Esophagus muscularis mucosa (tissue), 4 donors: ENCODE measurements around the gene SLC10A1. TPM values are rescaled to one million over a fixed set of nuclear protein-coding genes. Genes with fewer than 3 reads are reported as not detected.

Experiments used
- DNase-seq: peaks from one replicate; pipeline ENCODE4 v3.0.0-alpha.2; 2017; ENCODE audit errors: extremely low spot score
- H3K27ac ChIP-seq, 4 donors: fragments of 200-600 bp; sonication (generic); replicated peaks in 1 of 4; 1 replicate in 3 of 4; 2 replicates in 1 of 4; pipeline ENCODE4 v1.5.1; 2016 to 2019; ENCODE audit warnings: mild to moderate bottlenecking in 1 of 4
- H3K27me3 ChIP-seq, 4 donors: fragments of 200-600 bp; sonication (generic); one replicate each; pipeline versions ENCODE4 v1.5.1 to v1.6.0; 2016 to 2019
- H3K36me3 ChIP-seq, 4 donors: fragments of 200-600 bp; sonication (generic); one replicate each; pipeline ENCODE4 v1.5.1; 2016 to 2019
- H3K4me1 ChIP-seq, 4 donors: fragments of 200-600 bp; sonication (generic); one replicate each; pipeline ENCODE4 v1.5.1; 2016 to 2019
- H3K4me3 ChIP-seq, 4 donors: fragments of 200-600 bp; sonication (generic); 1 replicate in 2 of 4; 2 replicates in 2 of 4; pipeline ENCODE4 v1.5.1; 2016 to 2019; ENCODE audit warnings: mild to moderate bottlenecking in 4 of 4, moderate library complexity in 1 of 4
- H3K9me3 ChIP-seq, 4 donors: fragments of 200-600 bp; sonication (generic); 1 replicate in 3 of 4; 2 replicates in 1 of 4; pipeline ENCODE4 v1.5.1; 2016 to 2019
- EP300 ChIP-seq: sonication (generic); formaldehyde crosslinking; IDR thresholded peaks from one replicate; pipeline ENCODE4 v1.6.1; 2017; ENCODE audit warnings: antibody characterized with exemption
- POLR2A ChIP-seq: fragments of 450-650 bp; IDR thresholded peaks from one replicate; pipeline ENCODE4 v1.6.1; 2017; ENCODE audit warnings: antibody characterized with exemption, moderate library complexity, mild to moderate bottlenecking, low read depth
- POLR2AphosphoS5 ChIP-seq, 2 donors: sonication (generic); formaldehyde crosslinking; IDR thresholded peaks; one replicate each; pipeline ENCODE4 v1.6.1; 2017; ENCODE audit warnings: antibody characterized with exemption in 2 of 2
- WGBS: methylation state at CpG from one replicate; pipeline ENCODE4 v1.1.5; 2018; 5-methylcytosine and 5-hydroxymethylcytosine counted together
- intact Hi-C: fragments of 100-400 bp; cut with DNase I; formaldehyde crosslinking; loops from one replicate; pipeline ENCODE4 v1.15.1; 2023
- total RNA-seq, 4 donors: library from RNA; depleted of rRNA; stranded (reverse); fragments of >200 nt; gene quantifications; one replicate each; pipeline versions ENCODE4 v1.1.0 to v1.2.1, GENCODE V29; 2016
- TF ChIP-seq, protein P1 (sequence below), 3 experiments: fragments of 200-600 bp in 2 of 3; fragments of 450-650 bp in 1 of 3; sonication (generic) in 2 of 3; IDR thresholded peaks; one replicate each; pipeline ENCODE4 v1.5.1; 2017 to 2019; ENCODE audit warnings: antibody characterized with exemption in 3 of 3, mild to moderate bottlenecking in 2 of 3, moderate library complexity in 1 of 3

The SLC10A1 gene
- total RNA-seq, 4 donors from 2014 or later: not detected

DNA sequence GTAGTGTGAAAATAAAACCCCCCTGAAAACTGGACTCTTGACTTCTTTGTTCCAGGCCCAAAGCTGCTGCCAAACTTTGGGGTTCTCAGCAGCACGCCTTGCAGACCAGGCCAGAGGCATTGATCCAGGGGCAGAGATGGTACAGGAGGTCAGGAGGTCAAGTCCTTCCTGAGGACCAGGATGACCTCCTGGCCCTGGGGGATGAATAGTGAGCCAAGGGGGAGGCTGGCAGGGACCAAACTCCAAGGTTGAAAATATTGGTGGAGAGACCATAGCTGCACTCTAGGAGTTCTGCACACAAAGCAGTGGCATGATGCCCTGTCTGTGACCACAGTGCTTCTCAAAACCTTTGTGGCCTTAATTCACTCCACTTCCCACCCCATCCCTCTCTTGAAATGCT lies 12.1 kb downstream of the SLC10A1 start:
- TF ChIP-seq, protein P1, sequence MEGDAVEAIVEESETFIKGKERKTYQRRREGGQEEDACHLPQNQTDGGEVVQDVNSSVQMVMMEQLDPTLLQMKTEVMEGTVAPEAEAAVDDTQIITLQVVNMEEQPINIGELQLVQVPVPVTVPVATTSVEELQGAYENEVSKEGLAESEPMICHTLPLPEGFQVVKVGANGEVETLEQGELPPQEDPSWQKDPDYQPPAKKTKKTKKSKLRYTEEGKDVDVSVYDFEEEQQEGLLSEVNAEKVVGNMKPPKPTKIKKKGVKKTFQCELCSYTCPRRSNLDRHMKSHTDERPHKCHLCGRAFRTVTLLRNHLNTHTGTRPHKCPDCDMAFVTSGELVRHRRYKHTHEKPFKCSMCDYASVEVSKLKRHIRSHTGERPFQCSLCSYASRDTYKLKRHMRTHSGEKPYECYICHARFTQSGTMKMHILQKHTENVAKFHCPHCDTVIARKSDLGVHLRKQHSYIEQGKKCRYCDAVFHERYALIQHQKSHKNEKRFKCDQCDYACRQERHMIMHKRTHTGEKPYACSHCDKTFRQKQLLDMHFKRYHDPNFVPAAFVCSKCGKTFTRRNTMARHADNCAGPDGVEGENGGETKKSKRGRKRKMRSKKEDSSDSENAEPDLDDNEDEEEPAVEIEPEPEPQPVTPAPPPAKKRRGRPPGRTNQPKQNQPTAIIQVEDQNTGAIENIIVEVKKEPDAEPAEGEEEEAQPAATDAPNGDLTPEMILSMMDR (IDR thresholded peaks at IDR 0.05): no peak
- TF ChIP-seq POLR2A (no peak), EP300 (no peak), POLR2AphosphoS5 (IDR thresholded peaks at IDR 0.05) (no peak)
- WGBS: 100% methylated on average over 1 of the region's 1 CpG
- no peaks in the 10 kb centered on the region for H3K4me1 ChIP-seq
- H3K36me3 ChIP-seq: peaks cover 0 to 24% (median 15%) of the 10 kb centered on the region in 4 donors
- no peak overlapping the region for H3K27ac ChIP-seq
- H3K4me3 ChIP-seq: no peak overlapping the region
- no peak for DNase-seq
- no peaks in the 10 kb centered on the region for H3K9me3 ChIP-seq
- intact Hi-C loops: no loop called here
- no peaks in the 10 kb centered on the region for H3K27me3 ChIP-seq

DNA sequence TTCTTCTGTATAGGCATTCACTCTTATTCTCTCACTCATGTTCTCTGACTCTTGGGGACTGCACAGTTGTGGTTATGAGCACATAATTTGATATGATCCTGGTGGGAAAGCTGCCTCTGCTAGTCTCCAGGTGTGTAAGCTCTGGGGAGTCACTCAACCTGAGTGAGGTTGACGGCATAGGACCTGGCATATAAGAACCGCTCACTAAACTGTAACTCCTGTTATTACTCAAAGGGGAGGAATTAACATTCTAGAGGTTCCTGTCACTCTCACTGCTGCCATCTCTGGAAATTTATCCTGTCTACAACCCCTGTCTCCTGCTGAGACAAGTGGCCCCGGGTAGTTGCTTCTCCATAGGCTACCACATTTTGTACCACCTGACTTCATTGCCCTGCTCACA lies 16.1 kb downstream of the SLC10A1 start:
- Histone ChIP-seq H3K4me3 (no peak overlapping the region), H3K9me3 (no peaks in the 10 kb centered on the region), H3K27ac (no peak overlapping the region), H3K4me1 (peaks cover 3 to 14% (median 11%) of the 10 kb centered on the region in 4 donors), H3K36me3 (peaks cover 15 to 58% (median 42%) of the 10 kb centered on the region in 4 donors), H3K27me3 (no peaks in the 10 kb centered on the region)
- TF ChIP-seq POLR2A (no peak), POLR2AphosphoS5 (IDR thresholded peaks at IDR 0.05) (no peak), EP300 (no peak)
- TF ChIP-seq, protein P1 (IDR thresholded peaks at IDR 0.05): no peak
- intact Hi-C loops: no loop called here
- WGBS: 93% methylated on average over 3 of the region's 3 CpGs
- no peak for DNase-seq

DNA sequence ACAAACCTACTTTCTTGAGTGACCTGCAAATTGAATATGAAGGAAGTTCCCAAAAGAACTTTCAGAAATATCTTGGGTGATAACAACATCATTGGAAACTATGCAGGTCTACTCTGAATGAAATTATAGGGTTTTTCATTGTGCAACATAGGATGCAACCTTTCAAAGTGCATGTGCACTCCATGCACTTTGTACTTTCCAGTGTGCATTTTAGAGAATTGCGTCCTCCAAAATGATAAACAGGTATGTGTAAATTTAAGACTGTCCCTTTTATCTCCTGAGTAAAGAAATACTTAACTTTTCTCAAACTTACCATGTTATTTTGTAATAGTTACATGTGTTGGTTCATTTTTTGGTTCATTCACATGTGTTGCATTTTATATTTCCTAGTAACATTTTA lies 16.9 kb downstream of the SLC10A1 start:
- no peak for DNase-seq
- Histone ChIP-seq H3K27ac (no peak overlapping the region), H3K4me1 (peaks cover 3 to 21% (median 17%) of the 10 kb centered on the region in 4 donors), H3K4me3 (no peak overlapping the region), H3K9me3 (no peaks in the 10 kb centered on the region), H3K36me3 (peaks cover 15 to 66% (median 48%) of the 10 kb centered on the region in 4 donors), H3K27me3 (no peaks in the 10 kb centered on the region)
- intact Hi-C loops: no loop called here
- 100% methylated on average over 1 of the region's 1 CpG for WGBS
- TF ChIP-seq, protein P1 (IDR thresholded peaks at IDR 0.05): no peak
- TF ChIP-seq POLR2A (no peak), POLR2AphosphoS5 (IDR thresholded peaks at IDR 0.05) (no peak), EP300 (no peak)

- Histone ChIP-seq H3K9me3 (no peaks in the 10 kb centered on the region), H3K27me3 (no peaks in the 10 kb centered on the region), H3K4me1 (peaks cover 3 to 21% (median 17%) of the 10 kb centered on the region in 4 donors), H3K4me3 (no peak overlapping the region), H3K27ac (no peak overlapping the region), H3K36me3 (peaks cover 18 to 76% (median 58%) of the 10 kb centered on the region in 4 donors)
- DNase-seq: no peak
- intact Hi-C loops: loop anchor here (10.0 kb wide), 1 partner anchor 384 kb away; the partner anchor contains the start of genes ERH and SLC39A9
- TF ChIP-seq EP300 (no peak), POLR2AphosphoS5 (IDR thresholded peaks at IDR 0.05) (peak in 1 of 2 donors; percentile 42)
- WGBS: 84% methylated on average over 2 of the region's 2 CpGs
Measured at GRCh38 chr14:69779088-69779487, 18.0 kb downstream of the SLC10A1 start.

DNA sequence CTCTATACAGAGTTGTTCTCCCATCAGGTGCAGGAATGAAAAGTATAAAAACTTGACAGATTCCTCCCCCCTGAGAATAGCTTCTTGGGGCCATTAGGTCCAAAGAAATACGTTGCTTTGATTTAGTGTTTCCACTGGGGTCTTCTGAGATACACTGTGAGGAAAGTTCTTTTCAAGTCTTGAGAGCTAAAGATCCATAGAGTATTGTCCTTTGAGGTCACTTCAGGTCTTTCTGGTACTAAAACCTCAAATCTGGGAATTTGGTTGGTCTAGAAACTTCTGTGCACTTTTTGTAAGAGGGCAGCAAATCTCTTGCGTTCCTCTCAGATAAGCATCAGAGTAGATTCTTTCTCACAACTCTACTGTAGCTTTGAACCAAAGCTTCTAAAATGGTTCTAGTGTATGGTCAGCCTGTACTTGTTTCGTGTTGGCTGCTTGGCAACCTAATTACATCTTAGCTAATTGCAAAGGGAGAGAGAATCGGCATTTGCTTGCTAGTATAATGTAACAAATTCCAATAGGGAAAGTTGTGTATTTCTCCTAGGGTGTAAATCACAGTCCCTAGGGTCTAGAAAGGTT lies 20.1 kb downstream of the SLC10A1 start:
- H3K36me3 ChIP-seq: peaks cover 40 to 97% (median 79%) of the 10 kb centered on the region in 4 donors
- H3K4me3 ChIP-seq: no peak overlapping the region
- WGBS: 88% methylated on average over 4 of the region's 4 CpGs
- intact Hi-C loops: loop anchor here (10.0 kb wide), 1 partner anchor 382 kb away; the partner anchor contains the start of genes ERH and SLC39A9
- no peaks in the 10 kb centered on the region for H3K27me3 ChIP-seq
- peaks cover 15 to 36% (median 23%) of the 10 kb centered on the region in 4 donors for H3K4me1 ChIP-seq
- DNase-seq: no peak
- H3K9me3 ChIP-seq: no peaks in the 10 kb centered on the region
- TF ChIP-seq, protein P1 (IDR thresholded peaks at IDR 0.05): no peak
- TF ChIP-seq POLR2AphosphoS5 (IDR thresholded peaks at IDR 0.05) (no peak), POLR2A (no peak), EP300 (no peak)
- no peak overlapping the region for H3K27ac ChIP-seq
